GM12878 (cell line): ENCODE results near the gene TRAPPC12. TPM values are rescaled to one million over a fixed set of nuclear protein-coding genes. Genes with fewer than 3 reads are reported as not detected.

Experiments
- ATAC-seq: fragments of 200-7000 bp; cut with Tn5 transposase; 3 replicates; pipeline ENCODE4 v1.9.1; 2020; ENCODE audit warnings: mild to moderate bottlenecking, moderate library complexity
- BruUV-seq: library from RNA; stranded (reverse); fragments of 400-500 nt; replicated peaks from 2 replicates; lab custom pipeline; 2021; lab: Mats Ljungman, UMichigan
- CTCF ChIA-PET: fragments of 300-600 bp; sonication (Branson Sonifier 250); formaldehyde crosslinking; extraction: SDS; loops from one replicate; lab custom pipeline; 2021; ENCODE audit warnings: inconsistent platforms; lab: Yijun Ruan, JAX
- POLR2A ChIA-PET: fragments of 350-600 bp; formaldehyde crosslinking; extraction: SDS; loops from one replicate; lab custom pipeline; 2021; ENCODE audit warnings: inconsistent platforms; lab: Charles Lee
- RAD21 ChIA-PET: fragments of 300-600 bp; sonication (Branson Sonifier 250); formaldehyde crosslinking; loops from one replicate; lab custom pipeline; 2023; ENCODE audit warnings: antibody characterized with exemption; ENCODE audit not compliant: unreplicated experiment; lab: Charles Lee
- SMC1A ChIA-PET: fragments of 300-600 bp; sonication (Branson Sonifier 250); formaldehyde crosslinking; loops from one replicate; lab custom pipeline; 2023; ENCODE audit not compliant: unreplicated experiment, uncharacterized antibody; lab: Charles Lee
- DNase-seq: peaks from one replicate; pipeline ENCODE4 v3.0.0-alpha.2; 2011; ENCODE audit warnings: low read depth, low spot score
- FAIRE-seq: peaks from 3 replicates; lab custom pipeline; 2011; peaks lifted over from hg19 to GRCh38; lab: Jason Lieb, UNC
- H2AFZ ChIP-seq: 2 replicates; pipeline ENCODE4 v1.6.0; 2011; ENCODE audit warnings: low read depth, low read length, control low read depth; ENCODE audit not compliant: control insufficient read depth
- H3K27ac ChIP-seq: 2 replicates; pipeline ENCODE4 v1.5.1; 2011; ENCODE audit warnings: control low read depth; ENCODE audit not compliant: control insufficient read depth, insufficient read depth
- H3K27me3 ChIP-seq, 2 experiments: replicated peaks in 1 of 2; 2 replicates each; pipeline versions ENCODE4 v1.6.0 to v1.6.1; 2011; ENCODE audit warnings: low read length in 1 of 2; ENCODE audit not compliant: control insufficient read depth in 2 of 2, insufficient read depth in 2 of 2
- H3K36me3 ChIP-seq, 2 experiments: 2 replicates each; pipeline ENCODE4 v1.5.1; 2011; ENCODE audit warnings: low read length in 1 of 2; ENCODE audit not compliant: control insufficient read depth in 2 of 2, insufficient read depth in 2 of 2
- H3K4me1 ChIP-seq: 2 replicates; pipeline ENCODE4 v1.6.1; 2011; ENCODE audit warnings: mild to moderate bottlenecking, low read length, moderate library complexity, mixed read lengths; ENCODE audit not compliant: control insufficient read depth, insufficient read depth
- H3K4me2 ChIP-seq: 2 replicates; pipeline ENCODE4 v1.6.0; 2011; ENCODE audit warnings: control low read depth; ENCODE audit not compliant: control insufficient read depth, insufficient read depth
- H3K4me3 ChIP-seq: fragments of 200-600 bp; sonication (generic); 2 replicates; pipeline ENCODE4 v1.5.1; 2016
- H3K79me2 ChIP-seq: 2 replicates; pipeline ENCODE4 v1.6.0; 2011; ENCODE audit warnings: low read length; ENCODE audit not compliant: control insufficient read depth, insufficient read depth
- H3K9ac ChIP-seq: 2 replicates; pipeline ENCODE4 v1.8.0; 2011; ENCODE audit warnings: low read length, control low read depth, mixed read lengths; ENCODE audit not compliant: control insufficient read depth, insufficient read depth
- H3K9me3 ChIP-seq: replicated peaks from 3 replicates; pipeline ENCODE4 v1.5.1; 2011; ENCODE audit warnings: mild to moderate bottlenecking, low read length; ENCODE audit not compliant: control insufficient read depth, insufficient read depth
- H4K20me1 ChIP-seq: 2 replicates; pipeline ENCODE4 v1.6.0; 2011; ENCODE audit not compliant: control insufficient read depth, insufficient read depth
- JUND ChIP-seq: IDR thresholded peaks from 2 replicates; pipeline ENCODE4 v1.6.1; 2012; ENCODE audit warnings: low read depth, mild to moderate bottlenecking, low read length, improper control_type of control experiment, moderate library complexity
- KAT2A ChIP-seq: conservative IDR thresholded peaks from 2 replicates; pipeline ENCODE4 v1.6.1; 2011; ENCODE audit warnings: low read depth, low read length; ENCODE audit not compliant: control insufficient read depth
- RAD21 ChIP-seq: IDR thresholded peaks from 2 replicates; pipeline ENCODE4 v1.6.1; 2011; ENCODE audit warnings: mild to moderate bottlenecking, low read depth, low read length, moderate library complexity; ENCODE audit not compliant: insufficient read depth
- RAD51 ChIP-seq: fragments of 450-650 bp; IDR thresholded peaks from 2 replicates; pipeline ENCODE4 v1.6.1; 2016; ENCODE audit warnings: moderate library complexity, mild to moderate bottlenecking, inconsistent platforms
- SIX5 ChIP-seq: IDR thresholded peaks from 2 replicates; pipeline ENCODE4 v1.6.1; 2011; ENCODE audit warnings: mild to moderate bottlenecking, low read depth, low read length, moderate library complexity; ENCODE audit not compliant: severe bottlenecking
- STAT1 ChIP-seq: fragments of 450-650 bp; conservative IDR thresholded peaks from 2 replicates; pipeline ENCODE4 v1.6.1; 2014; ENCODE audit warnings: antibody characterized with exemption, mild to moderate bottlenecking
- SUZ12 ChIP-seq: fragments of 200-600 bp; sonication (generic); IDR thresholded peaks from one replicate; pipeline ENCODE4 v1.6.1; 2018; ENCODE audit warnings: antibody characterized with exemption, mild to moderate bottlenecking; ENCODE audit not compliant: unreplicated experiment
- YY1 ChIP-seq: IDR thresholded peaks from 2 replicates; pipeline ENCODE4 v1.6.1; 2011; ENCODE audit warnings: low read depth, mild to moderate bottlenecking, low read length
- ZNF207 ChIP-seq: fragments of 450-650 bp; IDR thresholded peaks from 2 replicates; pipeline ENCODE4 v1.6.1; 2014; ENCODE audit warnings: antibody characterized with exemption, mild to moderate bottlenecking, borderline replicate concordance
- ZNF217 ChIP-seq: fragments of 450-650 bp; IDR thresholded peaks from 2 replicates; pipeline ENCODE4 v1.6.1; 2017; ENCODE audit warnings: antibody characterized with exemption, mild to moderate bottlenecking
- ZNF24 ChIP-seq: fragments of 450-650 bp; IDR thresholded peaks from 2 replicates; pipeline ENCODE4 v1.6.1; 2017; ENCODE audit warnings: antibody characterized with exemption, mild to moderate bottlenecking
- WGBS: methylation state at CpG from one replicate; pipeline ENCODE4 v1.1.6; 2016; ENCODE audit warnings: low lambda C conversion rate; ENCODE audit not compliant: insufficient replicate concordance, insufficient coverage; ENCODE audit errors: missing lambda C conversion rate; 5-methylcytosine and 5-hydroxymethylcytosine counted together
- in situ Hi-C: fragments of 300-500 bp; cut with MboI; formaldehyde crosslinking; loops from 9 replicates; pipeline ENCODE4 v1.14.3; 2018; ENCODE audit warnings: mixed read lengths
- intact Hi-C: fragments of 100-400 bp; cut with micrococcal nuclease; formaldehyde crosslinking; loops from one replicate; pipeline ENCODE4 v1.14.2; 2022; ENCODE audit not compliant: unreplicated experiment
- polyA plus RNA-seq, 11 experiments: library from polyadenylated mRNA; depleted of rRNA in 4 of 11; unstranded in 6 of 11; stranded (reverse) in 5 of 11; fragments of >200 nt; fragmentation: Nextera tagmentation in 4 of 11; fragmentation: Illumina TruSeq in 1 of 11; extraction: Ambion mirVana in 4 of 11; extraction: Trizol in 1 of 11; gene quantifications; 1 replicate in 1 of 11; 2 replicates in 10 of 11; pipeline versions ENCODE4 v1.2.1 to v1.2.3, GENCODE V29; 2011 to 2016; ENCODE audit warnings: inconsistent platforms in 2 of 11, missing spikeins in 2 of 11, low read depth in 1 of 11
- total RNA-seq, 4 experiments: library from RNA; depleted of rRNA in 3 of 4; stranded (reverse); fragments of >200 nt in 3 of 4; fragmentation: Illumina TruSeq in 1 of 4; extraction: Trizol in 1 of 4; gene quantifications; 2 replicates each; pipeline versions ENCODE4 v1.2.1 to v1.2.3, GENCODE V29; 2013 to 2021
- TF ChIP-seq, protein P1 (sequence below): fragments of 450-650 bp; conservative IDR thresholded peaks from 2 replicates; pipeline ENCODE4 v1.6.1; 2017; ENCODE audit warnings: mild to moderate bottlenecking, moderate library complexity

Gene TRAPPC12
- total and polyA plus RNA-seq, 10 of the 15 experiments (the other 5 are each of a cell fraction or from before 2014, with no cell fraction given) = 8.6 to 77.1 (median 37.4) TPM

DNA sequence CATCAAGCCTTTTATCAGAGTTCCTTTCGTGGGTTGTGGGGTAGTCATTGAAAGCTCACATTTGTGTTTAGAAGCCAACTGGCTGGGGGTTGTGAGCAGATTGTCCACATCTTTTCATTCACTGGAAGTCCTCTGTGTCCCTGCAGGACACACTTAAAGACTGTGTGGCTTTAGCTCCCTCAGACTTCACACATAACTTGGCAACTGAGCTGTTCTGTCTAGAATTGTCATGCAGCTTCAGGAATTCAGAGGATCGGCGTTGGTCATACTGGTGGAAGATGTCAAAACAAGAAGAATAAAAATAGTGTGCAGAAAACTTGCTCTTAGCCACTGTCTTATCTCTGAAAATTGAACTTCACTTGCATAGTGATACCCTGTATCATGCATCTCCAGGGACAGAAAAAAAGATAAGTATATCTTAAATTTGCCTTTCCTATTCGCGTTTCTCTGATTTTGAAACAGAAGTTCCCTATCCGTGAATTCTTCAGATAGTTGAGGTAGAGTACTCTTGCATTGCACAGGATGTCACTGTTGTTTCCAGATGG lies 49.6 kb downstream of the TRAPPC12 start:
- Histone ChIP-seq H3K27me3 (no peaks in the 10 kb centered on the region), H3K4me2 (no peak overlapping the region), H2AFZ (no peak overlapping the region), H3K79me2 (no peaks in the 10 kb centered on the region), H3K9me3 (no peaks in the 10 kb centered on the region), H3K4me1 (peaks cover 7% of the 10 kb centered on the region; the same call in 1 of the 2 replicates), H3K9ac (no peak overlapping the region), H4K20me1 (peaks cover 4% of the 10 kb centered on the region; the same call in 1 of the 2 replicates), H3K36me3 (peaks cover 5 to 8% of the 10 kb centered on the region in 2 experiments; a peak in 3 of 4 replicates), H3K27ac (no peak overlapping the region), H3K4me3 (no peak overlapping the region)
- ATAC-seq (no peak), DNase-seq (no peak), FAIRE-seq (no peak)
- no TSS peak for BruUV-seq
- ChIA-PET CTCF (interaction anchor here (0.6 to 2.5 kb wide), 2 partner anchors 33 to 71 kb away, joined by 3 to 10 read pairs; no protein-coding TSS in a partner anchor), POLR2A (no interaction called here), SMC1A (interaction anchor here (0.5 to 1.8 kb wide), 4 partner anchors 10 to 33 kb away, joined by 3 to 6 read pairs (median 4); no protein-coding TSS in a partner anchor), RAD21 (no interaction called here)
- intact Hi-C loops = no loop called here
- TF ChIP-seq YY1 (no peak), RAD21 (no peak), ZNF217 (no peak), RAD51 (no peak), SUZ12 (no peak), KAT2A (no peak)
- WGBS = 87% methylated on average over 6 of the region's 6 CpGs
- in situ Hi-C loops = no loop called here

DNA sequence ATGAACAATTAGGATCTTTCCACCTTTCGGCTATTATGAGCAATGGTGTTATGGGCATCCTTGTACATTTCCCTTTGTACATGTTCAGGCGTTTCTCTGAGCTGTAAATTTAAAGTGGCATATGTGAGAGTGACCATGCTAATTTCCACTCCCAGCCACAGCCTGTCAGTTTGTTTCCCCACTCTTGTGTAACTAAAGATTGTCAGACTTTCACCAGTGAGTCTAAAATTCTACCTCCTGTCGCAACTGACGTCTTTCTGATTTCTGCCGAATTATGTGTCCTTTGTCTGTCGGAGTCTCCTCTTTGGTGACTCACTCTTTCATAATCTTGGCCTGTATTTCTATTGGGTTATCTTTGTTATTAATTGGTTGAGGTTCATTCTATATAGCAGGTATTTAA lies 50.7 kb downstream of the TRAPPC12 start:
- no peak overlapping the region for H2AFZ ChIP-seq
- RAD21 ChIA-PET = no interaction called here
- peaks cover 4% of the 10 kb centered on the region; the same call in 1 of the 2 replicates for H4K20me1 ChIP-seq
- FAIRE-seq = no peak
- no TSS peak for BruUV-seq
- no peak overlapping the region for H3K4me3 ChIP-seq
- H3K79me2 ChIP-seq = no peaks in the 10 kb centered on the region
- H3K27ac ChIP-seq = no peak overlapping the region
- POLR2A ChIA-PET = no interaction called here
- no peak for DNase-seq
- intact Hi-C loops (no loop called here), in situ Hi-C loops (no loop called here)
- H3K36me3 ChIP-seq = peaks cover 3 to 6% of the 10 kb centered on the region in 2 experiments; a peak in 3 of 4 replicates
- no peaks in the 10 kb centered on the region for H3K27me3 ChIP-seq
- no peak overlapping the region for H3K9ac ChIP-seq
- H3K4me1 ChIP-seq = peaks cover 7% of the 10 kb centered on the region; the same call in 1 of the 2 replicates
- SMC1A ChIA-PET = interaction anchor here (1.0 to 1.4 kb wide), 2 partner anchors 12 to 32 kb away, joined by 3 to 4 read pairs; no protein-coding TSS in a partner anchor
- CTCF ChIA-PET = interaction anchor here (0.6 to 2.5 kb wide), 2 partner anchors 32 to 72 kb away, joined by 3 to 10 read pairs; no protein-coding TSS in a partner anchor
- H3K9me3 ChIP-seq = no peaks in the 10 kb centered on the region
- WGBS = 100% methylated on average over 6 of the region's 6 CpGs
- no peak overlapping the region for H3K4me2 ChIP-seq
- ATAC-seq = no peak
- TF ChIP-seq SIX5 = no peak
- no peak for TF ChIP-seq ZNF207
- TF ChIP-seq STAT1 = no peak
- TF ChIP-seq, protein P1, sequence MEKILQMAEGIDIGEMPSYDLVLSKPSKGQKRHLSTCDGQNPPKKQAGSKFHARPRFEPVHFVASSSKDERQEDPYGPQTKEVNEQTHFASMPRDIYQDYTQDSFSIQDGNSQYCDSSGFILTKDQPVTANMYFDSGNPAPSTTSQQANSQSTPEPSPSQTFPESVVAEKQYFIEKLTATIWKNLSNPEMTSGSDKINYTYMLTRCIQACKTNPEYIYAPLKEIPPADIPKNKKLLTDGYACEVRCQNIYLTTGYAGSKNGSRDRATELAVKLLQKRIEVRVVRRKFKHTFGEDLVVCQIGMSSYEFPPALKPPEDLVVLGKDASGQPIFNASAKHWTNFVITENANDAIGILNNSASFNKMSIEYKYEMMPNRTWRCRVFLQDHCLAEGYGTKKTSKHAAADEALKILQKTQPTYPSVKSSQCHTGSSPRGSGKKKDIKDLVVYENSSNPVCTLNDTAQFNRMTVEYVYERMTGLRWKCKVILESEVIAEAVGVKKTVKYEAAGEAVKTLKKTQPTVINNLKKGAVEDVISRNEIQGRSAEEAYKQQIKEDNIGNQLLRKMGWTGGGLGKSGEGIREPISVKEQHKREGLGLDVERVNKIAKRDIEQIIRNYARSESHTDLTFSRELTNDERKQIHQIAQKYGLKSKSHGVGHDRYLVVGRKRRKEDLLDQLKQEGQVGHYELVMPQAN = no peak
- no peak for TF ChIP-seq ZNF24
- no peak for TF ChIP-seq JUND
